NOMO-1 treated with dmso at 0.1 percent for 144 hours (cell line): ENCODE data around the gene BUD31.
A peak's percentile ranks its signal among the peaks of the same experiment; 100 is the strongest.
"Not testable (repeated sequence)": the region's sequence is repeated elsewhere in the genome, so short reads cannot be mapped to it uniquely, and the experiment has no call there.

Source experiments
- DNase-seq: peaks from one replicate; lab custom pipeline; 2025; ENCODE audit not compliant: unreplicated experiment; lab: John Stamatoyannopoulos, UW

The BUD31 gene

DNA sequence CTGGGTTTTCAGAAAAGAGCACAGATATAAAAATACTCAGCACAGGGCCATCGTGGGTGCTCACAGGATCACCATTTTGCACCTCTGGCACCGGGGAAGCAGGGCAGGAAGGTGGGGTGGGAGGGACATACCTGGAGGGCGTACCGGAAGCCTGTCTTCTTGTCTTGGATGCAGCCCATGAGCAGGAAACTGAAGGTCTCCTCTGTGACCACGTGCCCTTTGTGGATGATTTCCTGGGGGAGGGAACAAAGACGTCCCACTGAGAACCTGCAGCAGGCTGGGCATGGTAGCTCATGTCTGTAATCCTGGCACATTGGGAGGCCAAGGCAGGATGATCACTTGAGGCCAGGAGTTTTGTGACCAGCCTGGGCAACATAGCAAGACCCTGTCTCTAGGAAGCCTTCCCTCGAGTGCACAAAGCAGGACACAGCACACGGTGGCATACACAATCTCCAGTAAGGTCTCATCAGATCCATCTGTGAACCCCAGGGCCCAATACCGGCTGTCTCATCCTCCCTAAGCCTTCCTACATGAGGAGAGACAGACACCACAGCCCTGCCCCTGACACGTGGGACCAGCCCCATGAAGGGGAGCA, 20.3 kb downstream of the BUD31 start:
- DNase-seq = no peak

DNA sequence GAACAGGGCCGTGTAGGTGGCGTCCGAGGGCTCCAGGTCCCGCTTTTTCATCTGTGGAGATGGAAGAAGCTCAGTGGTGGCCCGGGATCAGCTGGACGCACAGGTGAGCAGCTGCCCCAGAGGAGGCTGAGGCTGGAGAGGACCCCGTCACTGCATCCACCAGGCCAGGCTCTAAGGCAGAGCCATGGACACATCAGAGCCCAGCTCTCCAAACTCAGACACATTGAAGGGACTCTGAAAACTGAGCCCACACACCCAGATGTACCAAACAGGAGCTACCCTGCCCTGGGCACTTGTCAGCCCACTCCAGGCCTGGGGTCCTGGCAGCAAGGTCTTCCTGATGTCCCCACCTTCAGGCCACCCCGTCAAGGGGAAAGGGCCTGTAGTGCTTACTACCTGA, 21.0 kb downstream of the BUD31 start:
- no peak for DNase-seq

- not testable (repeated sequence) for DNase-seq
Measured at GRCh38 chr7:99431756-99432540, 23.2 kb downstream of the BUD31 start.

GRCh38 chr7:99433158-99433557, 24.4 kb downstream of the BUD31 start:
- DNase-seq = no peak

DNA sequence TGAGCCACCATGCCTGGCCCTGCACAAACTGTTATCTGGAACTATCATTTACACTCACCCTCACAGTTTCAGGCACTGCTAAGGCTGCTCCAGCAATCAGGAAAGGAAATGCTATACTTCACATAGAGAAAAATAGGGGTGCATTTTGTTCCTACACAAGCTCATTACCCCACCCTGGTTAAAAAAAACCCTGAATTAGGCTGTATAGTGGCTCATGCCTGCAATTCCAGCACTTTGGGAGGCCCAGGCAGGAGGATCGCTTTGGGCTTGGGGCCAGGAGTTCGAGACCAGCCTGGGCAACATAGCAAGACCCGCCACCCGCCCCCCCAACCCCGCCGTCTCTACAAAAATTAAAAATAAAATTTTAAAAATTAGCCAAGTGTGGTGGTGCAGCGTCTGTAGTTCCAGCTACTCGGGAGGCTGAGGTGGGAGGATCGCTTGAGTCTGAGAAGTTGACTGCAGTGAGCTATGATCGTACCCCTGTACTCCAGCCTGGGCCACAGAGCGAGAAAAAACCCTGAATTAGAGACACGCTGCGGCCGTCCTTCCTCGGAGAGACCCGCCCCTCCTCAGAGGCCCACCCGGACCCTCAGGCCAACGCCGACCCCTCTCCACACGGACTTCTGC, 29.3 kb downstream of the BUD31 start:
- DNase-seq = no peak

DNA sequence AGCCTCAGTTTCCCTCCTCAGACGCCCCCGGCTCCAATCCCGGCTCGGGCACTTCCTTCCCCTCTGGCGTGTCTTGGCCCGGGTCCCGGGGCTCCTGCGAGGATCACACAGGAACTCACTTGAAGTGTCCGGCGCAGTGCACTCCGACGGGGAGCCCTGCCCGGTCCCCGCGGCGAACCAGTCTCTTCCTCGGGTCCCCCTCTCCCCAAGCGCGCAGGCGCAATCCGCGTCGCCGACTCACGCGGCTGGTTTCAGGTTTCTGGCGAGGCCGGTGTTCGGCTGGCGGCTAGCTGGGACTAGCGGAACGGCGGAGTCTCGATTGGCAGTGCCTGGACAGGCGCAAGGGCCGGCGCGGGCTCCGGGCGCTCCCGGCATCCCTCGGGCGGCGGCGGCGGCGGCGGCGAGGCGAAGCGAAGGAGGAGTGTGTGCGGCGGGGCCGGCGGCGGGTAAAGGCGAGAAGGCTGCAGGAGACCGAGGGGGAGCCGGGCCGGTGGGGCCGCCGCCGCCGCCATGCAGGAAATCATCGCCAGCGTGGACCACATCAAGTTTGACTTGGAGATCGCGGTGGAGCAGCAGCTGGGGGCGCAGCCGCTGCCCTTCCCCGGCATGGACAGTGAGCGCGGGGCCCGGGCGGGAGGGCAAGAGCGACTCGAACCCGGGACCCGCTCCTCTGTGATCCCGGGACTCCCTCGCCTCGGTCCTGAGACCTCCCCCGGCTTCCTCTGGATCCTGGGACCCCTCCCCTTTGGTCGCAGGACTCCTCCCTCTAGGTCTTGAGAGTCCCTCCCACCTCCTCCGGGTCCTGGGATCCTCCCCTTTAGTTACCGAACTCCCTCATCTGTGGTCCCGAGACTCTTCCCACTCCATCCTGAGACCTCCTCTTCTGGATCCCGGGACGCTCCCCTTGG, 30.1 kb downstream of the BUD31 start, which contains the start of the genes CPSF4 and PTCD1:
Gene CPSF4, plus strand, starts transcription at position 371 of the 908 bp plus-strand sequence. Its CDS starts 140 bp downstream, at position 511.
Gene PTCD1, minus strand, starts transcription at position 226 of the 908 bp plus-strand sequence. CDS start 3,556 bp downstream, outside the sequence.
- DNase-seq = peak; percentile 98

DNA sequence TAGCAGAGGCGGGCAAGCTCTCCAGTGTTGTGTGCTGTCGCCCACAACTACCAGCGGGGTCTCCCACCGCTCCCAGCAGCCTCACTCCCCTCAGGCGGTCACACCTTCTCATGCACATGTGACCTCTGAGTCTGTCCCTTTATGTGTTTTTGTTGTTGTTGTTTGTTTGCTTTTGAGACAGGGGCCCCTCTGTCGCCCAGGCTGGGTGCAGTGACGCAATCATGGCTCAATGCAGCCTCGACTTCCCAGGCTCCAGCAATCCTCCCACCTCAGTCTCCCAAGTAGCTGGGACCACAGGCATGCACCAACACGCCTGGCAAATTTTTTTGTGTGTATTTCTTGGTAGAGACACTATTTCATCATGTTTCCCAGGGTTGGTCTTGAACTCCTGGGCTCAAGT, 31.4 kb downstream of the BUD31 start:
- no peak for DNase-seq

- no peak for DNase-seq
Measured at GRCh38 chr7:99446096-99446495, 37.3 kb downstream of the BUD31 start.

DNA sequence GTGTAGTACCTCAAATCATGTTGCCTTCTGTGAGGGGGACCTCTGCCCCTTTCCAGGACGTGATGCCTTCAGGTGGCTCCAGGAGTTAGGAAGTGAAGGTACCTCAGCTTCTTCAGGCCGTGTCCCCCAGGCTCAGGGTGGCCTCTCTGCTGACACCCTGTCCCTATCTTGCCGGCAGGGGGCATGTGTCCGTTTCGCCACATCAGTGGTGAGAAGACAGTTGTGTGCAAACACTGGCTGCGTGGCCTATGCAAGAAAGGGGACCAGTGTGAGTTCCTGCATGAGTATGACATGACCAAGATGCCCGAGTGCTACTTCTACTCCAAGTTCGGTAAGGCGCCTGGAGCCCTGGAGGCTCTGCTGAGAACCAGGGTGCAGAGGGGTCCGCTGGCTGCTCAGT, 39.2 kb downstream of the BUD31 start:
- no peak for DNase-seq

- no peak for DNase-seq
Measured at GRCh38 chr7:99448855-99449254, 40.1 kb downstream of the BUD31 start.

DNA sequence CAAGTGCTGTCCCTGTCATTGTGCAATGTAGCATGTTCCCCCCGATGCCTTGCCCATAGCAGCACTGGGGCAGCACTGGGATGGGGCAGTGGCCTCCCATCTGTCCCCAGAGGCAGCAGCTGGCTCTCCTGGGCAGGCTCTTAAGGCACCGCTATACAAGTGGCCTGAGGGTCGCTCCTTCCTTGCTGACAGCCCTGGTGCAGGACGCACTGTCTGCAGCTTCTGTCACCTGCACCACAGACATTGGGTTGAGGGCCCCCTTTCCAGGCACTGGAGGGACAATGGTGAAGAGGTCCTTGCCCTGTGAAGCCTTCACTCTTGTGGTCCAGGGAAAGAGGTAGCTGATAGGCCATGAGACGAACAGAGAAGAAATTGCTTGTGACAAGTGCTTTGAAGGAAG, 40.6 kb downstream of the BUD31 start:
- DNase-seq = no peak

DNA sequence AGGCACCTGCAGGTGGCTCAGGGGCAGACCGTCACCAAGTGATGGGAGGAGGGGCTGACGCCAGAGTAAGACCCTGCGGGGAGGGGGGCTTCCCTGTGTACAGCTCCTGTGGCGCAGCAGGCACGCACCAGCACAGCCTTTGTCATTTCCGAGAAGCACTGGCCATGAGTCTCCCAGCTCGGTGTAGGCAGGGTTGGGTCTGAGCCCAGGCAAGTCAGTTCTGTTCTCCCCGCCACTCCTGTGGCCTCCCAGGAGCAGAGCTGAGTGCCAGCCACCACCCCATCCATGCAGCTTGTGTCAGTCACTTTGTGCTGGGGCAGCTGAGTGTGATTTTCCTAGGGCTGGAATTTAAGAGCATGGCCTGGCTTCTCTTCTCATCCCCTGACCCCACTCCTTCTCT, 43.2 kb downstream of the BUD31 start:
- no peak for DNase-seq

GRCh38 chr7:99452541-99452940, 43.8 kb downstream of the BUD31 start:
- DNase-seq = no peak

GRCh38 chr7:99453105-99453504, 44.3 kb downstream of the BUD31 start:
- DNase-seq = no peak

DNA sequence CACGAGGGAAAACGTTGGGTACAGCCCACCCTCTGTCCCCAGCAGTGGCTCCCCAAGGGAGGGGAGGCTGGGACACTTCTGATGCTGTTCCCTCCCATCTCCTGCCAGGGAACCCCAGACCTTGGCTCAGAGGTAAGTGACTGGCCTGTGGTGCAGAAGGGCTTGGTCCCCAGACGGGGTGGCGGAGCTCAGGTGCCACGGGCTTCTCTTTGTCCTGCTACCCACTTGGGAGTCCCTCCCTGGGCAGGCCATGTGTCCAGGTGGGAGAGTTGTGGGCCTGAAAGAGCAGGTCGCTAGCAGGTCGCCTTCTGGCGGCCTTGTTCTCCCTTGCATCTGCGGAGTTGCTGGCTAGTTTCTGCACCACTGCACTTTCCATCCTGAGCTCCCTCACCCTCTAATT, 47.1 kb downstream of the BUD31 start:
- no peak for DNase-seq

DNA sequence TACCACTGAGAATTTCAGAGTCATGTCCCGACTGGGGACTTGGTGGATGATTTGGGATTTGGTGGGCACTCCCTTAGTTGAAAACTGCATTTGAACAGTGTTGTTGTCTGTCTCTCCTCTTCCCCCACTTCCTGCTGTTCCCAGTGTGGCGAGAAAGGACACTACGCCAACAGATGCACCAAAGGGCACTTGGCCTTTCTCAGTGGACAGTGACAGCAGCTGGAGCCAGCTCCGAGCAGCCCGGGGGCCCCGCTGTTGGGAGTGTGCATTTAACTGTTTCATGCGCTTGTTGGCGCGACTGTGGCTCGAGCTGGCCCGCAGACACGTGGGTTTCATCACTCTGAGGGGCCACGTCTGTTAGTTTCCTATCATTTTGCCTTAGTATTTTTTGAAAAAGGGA, 47.5 kb downstream of the BUD31 start:
- no peak for DNase-seq

DNA sequence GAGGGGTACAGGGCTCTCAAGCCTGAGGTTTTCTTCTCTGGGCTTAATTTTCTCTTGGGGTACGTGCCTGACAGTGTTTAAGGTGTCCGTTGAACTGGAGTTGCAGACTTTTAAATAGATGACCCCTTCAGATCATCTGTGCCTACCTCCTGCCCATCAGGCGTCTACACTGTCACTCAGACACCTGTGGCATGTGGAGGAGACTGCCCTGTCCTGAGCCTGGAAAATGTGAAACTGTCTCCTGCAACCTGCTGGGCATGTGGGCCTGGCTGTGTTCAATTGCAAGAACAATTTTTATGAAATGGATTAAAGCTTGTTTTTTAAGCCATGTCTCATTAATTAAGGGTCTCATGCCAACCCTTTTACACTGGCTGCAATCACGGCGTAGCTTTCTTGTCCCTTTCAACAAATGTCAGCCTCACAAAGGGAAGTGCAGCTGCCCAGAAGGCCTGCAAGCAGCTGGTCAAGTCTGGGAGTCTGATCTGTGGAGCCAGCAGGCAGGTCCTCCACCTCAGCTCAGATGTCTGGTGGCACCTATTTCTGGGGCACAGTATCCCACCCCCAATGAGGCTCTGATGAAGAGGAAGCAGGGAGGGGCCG, 48.4 kb downstream of the BUD31 start:
- no peak for DNase-seq

DNA sequence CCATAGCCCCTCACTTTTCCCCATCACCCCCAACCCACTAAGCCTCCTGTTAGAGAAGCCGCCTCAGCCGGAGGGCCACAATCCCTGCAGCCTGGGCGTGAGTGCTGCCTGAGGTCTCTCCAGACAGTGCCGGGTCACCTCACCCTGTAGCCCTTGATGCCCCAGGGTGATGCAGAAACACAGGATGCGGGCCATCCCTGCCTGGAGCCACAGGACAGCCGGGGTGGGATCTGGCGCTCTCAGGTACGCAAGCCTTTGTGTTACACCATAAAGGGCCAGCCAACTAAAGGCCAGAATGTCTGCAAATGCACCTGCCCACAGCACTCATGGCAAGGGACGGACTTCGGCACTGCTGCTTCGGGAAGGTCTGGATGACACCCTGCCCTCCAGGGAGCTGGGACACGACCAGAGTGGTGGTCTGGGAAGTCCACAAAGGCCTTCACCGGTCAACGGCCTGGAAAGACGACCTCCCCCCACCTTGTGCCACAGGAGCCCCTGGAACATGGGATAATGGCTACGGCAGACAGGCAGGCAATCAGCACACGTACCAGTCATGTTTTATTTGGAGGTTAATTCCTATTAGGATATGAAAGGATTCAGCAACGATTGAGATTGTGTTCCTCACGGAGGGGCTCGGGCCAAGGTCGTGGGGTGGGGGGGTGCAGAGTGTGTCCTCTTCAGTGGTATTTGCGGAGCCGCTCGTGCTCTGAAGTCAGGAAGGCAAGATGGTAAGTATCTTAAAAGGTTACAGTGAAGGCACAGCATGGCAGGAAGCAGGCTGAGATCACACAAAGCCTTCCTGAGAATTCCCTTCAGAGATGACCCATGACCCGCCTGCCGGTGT, 49.1 kb downstream of the BUD31 start:
- DNase-seq = no peak

GRCh38 chr7:99459087-99459486, 50.3 kb downstream of the BUD31 start:
- no peak for DNase-seq

DNA sequence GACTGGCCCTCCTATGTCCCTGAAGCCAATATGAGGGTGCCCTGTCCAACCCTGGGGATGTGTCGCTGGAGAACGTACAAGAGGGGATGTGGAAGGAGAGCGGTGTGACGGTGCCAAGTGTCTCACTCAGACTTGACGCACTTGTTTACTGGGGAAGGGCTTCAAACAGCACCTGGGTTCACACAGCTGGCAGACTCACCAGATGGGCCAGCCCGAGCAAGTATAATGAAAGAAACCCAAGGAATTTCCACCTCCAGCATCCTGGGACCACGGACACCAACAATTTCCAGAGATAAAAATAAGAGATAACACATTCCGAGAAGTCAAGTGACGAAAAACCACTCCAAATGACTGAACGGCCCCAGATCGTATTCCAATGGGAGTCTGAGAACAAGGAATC, 51.9 kb downstream of the BUD31 start:
- DNase-seq = no peak
